ENCODE results near the gene INPP5D.

DNA sequence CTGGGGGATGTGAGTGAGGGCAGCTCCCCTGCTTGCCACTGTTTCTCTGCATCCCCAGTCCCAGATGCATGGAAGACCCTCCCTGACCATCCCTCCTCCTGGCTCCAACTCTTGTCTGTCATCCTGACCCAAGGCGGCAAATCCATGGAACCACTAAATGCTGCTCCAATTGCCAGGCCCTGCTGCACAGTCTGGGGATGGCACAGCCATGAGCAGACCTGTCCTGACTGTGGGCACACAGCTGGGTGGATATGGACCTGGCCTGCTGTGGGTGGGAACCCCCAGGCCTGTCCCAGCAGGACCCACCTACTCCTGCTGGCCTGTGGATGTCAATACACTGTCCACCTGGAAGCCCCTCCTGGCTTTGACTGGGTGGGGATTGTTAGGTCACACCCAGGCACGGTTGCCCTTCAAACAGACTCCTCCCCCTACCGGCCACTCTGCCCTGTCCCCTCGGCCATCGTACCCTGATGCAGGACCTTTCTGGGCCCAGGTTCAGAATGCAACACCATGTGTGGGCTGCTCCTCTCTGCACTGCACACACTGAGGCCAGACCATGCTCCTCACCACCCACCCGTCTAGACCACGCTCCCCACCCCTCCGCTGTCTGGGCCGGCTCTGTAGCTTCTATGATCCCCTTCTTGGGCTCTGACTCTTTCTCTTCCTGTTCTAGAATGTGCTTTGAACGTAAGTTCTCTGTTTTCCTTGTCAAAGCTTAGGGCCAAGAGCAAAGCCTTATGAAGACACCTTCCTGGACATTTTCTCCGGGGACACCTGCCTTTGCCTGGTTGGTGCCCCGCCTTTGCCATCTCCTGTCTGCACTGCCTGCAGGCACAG is 57.9 kb downstream of the INPP5D start:
- no peak for TF ChIP-seq CTCF (IDR thresholded peaks at IDR 0.05)
- no peak for TF ChIP-seq POLR2AphosphoS5 (IDR thresholded peaks at IDR 0.05)

Data from transverse colon (tissue), 4 donors.